Loucy (cell line): ENCODE measurements around the gene TENM3.
"Not testable (repeated sequence)": the region's sequence is repeated elsewhere in the genome, so short reads cannot be mapped to it uniquely, and the experiment has no call there.

ENCODE experiments used
- CTCF ChIP-seq: fragments of 200-600 bp; sonication (generic); conservative IDR thresholded peaks from 2 replicates; pipeline ENCODE4 v1.5.1; 2014; ENCODE audit warnings: mild to moderate bottlenecking, antibody characterized with exemption, low read length
- EZH2phosphoT487 ChIP-seq: fragments of 200-600 bp; IDR thresholded peaks from 2 replicates; pipeline ENCODE4 v1.6.1; 2018; ENCODE audit warnings: antibody characterized with exemption, mild to moderate bottlenecking, moderate library complexity, borderline replicate concordance

DNA sequence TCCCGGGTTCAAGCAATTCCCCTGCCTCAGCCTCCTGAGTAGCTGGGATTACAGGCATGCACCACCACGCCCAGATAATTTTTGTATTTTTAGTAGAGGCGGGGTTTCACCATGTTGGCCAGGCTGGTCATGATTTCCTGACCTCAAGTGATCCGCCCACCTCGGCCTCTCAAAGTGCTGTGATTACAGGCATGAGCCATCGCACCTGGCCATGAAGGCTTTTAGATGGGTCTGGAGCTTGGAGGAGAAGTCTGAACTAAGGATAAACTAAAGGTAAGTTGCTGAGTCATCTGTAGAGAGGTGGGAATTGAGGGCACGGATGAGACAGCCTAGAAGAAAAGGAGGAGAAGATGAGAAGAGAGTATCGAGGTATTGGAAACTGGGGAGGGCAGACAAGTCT, at the start of gene TENM3:
- not testable (repeated sequence) for TF ChIP-seq CTCF, EZH2phosphoT487
